Ovary (tissue), 3 donors: ENCODE measurements around the gene SLC13A5.

ENCODE experiments used
- POLR2A ChIP-seq: fragments of 450-650 bp; IDR thresholded peaks from one replicate; pipeline ENCODE4 v1.6.1; 2017; ENCODE audit warnings: antibody characterized with exemption, mild to moderate bottlenecking, moderate library complexity
- TF ChIP-seq, protein P1 (sequence below), 3 donors: fragments of 450-650 bp in 2 of 3; fragments of 200-600 bp in 1 of 3; IDR thresholded peaks; one replicate each; pipeline versions ENCODE4 v1.5.1 to v1.8.0; 2016 to 2022; ENCODE audit warnings: antibody characterized with exemption in 3 of 3, mild to moderate bottlenecking in 1 of 3
- donor health status: DM: no; HTN: no; CAD: no.

DNA sequence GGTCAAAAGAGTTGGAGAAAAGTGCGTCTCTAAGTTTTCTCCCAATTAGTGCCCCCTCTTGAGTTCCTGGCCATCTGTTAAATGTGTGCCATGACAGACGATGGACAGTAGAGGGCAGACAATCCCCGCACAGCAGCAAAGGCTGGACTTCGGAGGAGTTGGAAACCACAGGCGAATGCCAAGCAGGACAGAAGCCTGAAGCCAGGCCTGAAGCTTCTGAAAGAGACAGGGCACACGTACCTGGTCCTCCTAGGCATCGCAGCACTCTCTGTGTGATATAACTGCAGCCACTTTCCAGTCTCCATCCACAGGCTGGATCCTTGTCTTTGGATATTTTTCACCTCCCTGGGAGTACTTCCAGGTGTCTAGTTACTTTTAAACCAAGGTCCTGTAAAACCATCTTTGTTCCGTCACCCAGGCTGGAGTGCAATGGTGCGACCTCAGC, 47.1 kb downstream of the SLC13A5 start:
- TF ChIP-seq POLR2A: no peak
- TF ChIP-seq, protein P1, sequence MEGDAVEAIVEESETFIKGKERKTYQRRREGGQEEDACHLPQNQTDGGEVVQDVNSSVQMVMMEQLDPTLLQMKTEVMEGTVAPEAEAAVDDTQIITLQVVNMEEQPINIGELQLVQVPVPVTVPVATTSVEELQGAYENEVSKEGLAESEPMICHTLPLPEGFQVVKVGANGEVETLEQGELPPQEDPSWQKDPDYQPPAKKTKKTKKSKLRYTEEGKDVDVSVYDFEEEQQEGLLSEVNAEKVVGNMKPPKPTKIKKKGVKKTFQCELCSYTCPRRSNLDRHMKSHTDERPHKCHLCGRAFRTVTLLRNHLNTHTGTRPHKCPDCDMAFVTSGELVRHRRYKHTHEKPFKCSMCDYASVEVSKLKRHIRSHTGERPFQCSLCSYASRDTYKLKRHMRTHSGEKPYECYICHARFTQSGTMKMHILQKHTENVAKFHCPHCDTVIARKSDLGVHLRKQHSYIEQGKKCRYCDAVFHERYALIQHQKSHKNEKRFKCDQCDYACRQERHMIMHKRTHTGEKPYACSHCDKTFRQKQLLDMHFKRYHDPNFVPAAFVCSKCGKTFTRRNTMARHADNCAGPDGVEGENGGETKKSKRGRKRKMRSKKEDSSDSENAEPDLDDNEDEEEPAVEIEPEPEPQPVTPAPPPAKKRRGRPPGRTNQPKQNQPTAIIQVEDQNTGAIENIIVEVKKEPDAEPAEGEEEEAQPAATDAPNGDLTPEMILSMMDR (IDR thresholded peaks at IDR 0.05): peak; percentile 74 to 83 (median 79)
